ENCODE measurements around the gene DBR1. TPM values are rescaled to one million over a fixed set of nuclear protein-coding genes. Genes with fewer than 3 reads are reported as not detected.
A peak's percentile ranks its signal among the peaks of the same experiment; 100 is the strongest.

The DBR1 gene
- total and polyA plus RNA-seq, 2 of the 13 experiments (the other 11 are each of a cell fraction or from before 2014, with no cell fraction given) = 6.4 to 16.7 TPM

- TF ChIP-seq, protein P1, sequence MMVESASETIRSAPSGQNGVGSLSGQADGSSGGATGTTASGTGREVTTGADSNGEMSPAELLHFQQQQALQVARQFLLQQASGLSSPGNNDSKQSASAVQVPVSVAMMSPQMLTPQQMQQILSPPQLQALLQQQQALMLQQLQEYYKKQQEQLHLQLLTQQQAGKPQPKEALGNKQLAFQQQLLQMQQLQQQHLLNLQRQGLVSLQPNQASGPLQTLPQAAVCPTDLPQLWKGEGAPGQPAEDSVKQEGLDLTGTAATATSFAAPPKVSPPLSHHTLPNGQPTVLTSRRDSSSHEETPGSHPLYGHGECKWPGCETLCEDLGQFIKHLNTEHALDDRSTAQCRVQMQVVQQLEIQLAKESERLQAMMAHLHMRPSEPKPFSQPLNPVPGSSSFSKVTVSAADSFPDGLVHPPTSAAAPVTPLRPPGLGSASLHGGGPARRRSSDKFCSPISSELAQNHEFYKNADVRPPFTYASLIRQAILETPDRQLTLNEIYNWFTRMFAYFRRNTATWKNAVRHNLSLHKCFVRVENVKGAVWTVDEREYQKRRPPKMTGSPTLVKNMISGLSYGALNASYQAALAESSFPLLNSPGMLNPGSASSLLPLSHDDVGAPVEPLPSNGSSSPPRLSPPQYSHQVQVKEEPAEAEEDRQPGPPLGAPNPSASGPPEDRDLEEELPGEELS (CRISPR knock-in tag; IDR thresholded peaks at IDR 0.05) = 0 out of 2 replicates have a peak, but pooled peaks have one; percentile 6
- TF ChIP-seq HMGXB4 (CRISPR knock-in tag; IDR thresholded peaks at IDR 0.05; ENCODE audit: borderline replicate concordance in 1 of 2, low read depth in 1 of 2) = peak; percentile 51 to 73
- TF ChIP-seq, protein P2, sequence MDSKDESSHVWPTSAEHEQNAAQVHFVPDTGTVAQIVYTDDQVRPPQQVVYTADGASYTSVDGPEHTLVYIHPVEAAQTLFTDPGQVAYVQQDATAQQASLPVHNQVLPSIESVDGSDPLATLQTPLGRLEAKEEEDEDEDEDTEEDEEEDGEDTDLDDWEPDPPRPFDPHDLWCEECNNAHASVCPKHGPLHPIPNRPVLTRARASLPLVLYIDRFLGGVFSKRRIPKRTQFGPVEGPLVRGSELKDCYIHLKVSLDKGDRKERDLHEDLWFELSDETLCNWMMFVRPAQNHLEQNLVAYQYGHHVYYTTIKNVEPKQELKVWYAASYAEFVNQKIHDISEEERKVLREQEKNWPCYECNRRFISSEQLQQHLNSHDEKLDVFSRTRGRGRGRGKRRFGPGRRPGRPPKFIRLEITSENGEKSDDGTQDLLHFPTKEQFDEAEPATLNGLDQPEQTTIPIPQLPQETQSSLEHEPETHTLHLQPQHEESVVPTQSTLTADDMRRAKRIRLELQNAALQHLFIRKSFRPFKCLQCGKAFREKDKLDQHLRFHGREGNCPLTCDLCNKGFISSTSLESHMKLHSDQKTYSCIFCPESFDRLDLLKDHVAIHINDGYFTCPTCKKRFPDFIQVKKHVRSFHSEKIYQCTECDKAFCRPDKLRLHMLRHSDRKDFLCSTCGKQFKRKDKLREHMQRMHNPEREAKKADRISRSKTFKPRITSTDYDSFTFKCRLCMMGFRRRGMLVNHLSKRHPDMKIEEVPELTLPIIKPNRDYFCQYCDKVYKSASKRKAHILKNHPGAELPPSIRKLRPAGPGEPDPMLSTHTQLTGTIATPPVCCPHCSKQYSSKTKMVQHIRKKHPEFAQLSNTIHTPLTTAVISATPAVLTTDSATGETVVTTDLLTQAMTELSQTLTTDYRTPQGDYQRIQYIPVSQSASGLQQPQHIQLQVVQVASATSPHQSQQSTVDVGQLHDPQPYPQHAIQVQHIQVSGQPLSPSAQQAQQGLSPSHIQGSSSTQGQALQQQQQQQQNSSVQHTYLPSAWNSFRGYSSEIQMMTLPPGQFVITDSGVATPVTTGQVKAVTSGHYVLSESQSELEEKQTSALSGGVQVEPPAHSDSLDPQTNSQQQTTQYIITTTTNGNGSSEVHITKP (CRISPR knock-in tag; IDR thresholded peaks at IDR 0.05; ENCODE audit: low read depth) = peak; percentile 46; the same call in 1 of the 2 replicates
- TF ChIP-seq, protein P3, sequence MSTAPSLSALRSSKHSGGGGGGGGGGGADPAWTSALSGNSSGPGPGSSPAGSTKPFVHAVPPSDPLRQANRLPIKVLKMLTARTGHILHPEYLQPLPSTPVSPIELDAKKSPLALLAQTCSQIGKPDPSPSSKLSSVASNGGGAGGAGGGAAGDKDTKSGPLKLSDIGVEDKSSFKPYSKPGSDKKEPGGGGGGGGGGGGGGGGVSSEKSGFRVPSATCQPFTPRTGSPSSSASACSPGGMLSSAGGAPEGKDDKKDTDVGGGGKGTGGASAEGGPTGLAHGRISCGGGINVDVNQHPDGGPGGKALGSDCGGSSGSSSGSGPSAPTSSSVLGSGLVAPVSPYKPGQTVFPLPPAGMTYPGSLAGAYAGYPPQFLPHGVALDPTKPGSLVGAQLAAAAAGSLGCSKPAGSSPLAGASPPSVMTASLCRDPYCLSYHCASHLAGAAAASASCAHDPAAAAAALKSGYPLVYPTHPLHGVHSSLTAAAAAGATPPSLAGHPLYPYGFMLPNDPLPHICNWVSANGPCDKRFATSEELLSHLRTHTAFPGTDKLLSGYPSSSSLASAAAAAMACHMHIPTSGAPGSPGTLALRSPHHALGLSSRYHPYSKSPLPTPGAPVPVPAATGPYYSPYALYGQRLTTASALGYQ (CRISPR knock-in tag; IDR thresholded peaks at IDR 0.05) = no peak
- TF ChIP-seq ADNP (CRISPR knock-in tag; IDR thresholded peaks at IDR 0.05) = no peak
- no peak for TF ChIP-seq ZSCAN30 (CRISPR knock-in tag; IDR thresholded peaks at IDR 0.05)
- no peak for TF ChIP-seq ZSCAN5A (CRISPR knock-in tag; IDR thresholded peaks at IDR 0.05; ENCODE audit: borderline replicate concordance)
- peak; percentile 55; the same call in 1 of the 2 replicates for TF ChIP-seq ZMYM3 (CRISPR knock-in tag; IDR thresholded peaks at IDR 0.05)
- TF ChIP-seq, protein P4, sequence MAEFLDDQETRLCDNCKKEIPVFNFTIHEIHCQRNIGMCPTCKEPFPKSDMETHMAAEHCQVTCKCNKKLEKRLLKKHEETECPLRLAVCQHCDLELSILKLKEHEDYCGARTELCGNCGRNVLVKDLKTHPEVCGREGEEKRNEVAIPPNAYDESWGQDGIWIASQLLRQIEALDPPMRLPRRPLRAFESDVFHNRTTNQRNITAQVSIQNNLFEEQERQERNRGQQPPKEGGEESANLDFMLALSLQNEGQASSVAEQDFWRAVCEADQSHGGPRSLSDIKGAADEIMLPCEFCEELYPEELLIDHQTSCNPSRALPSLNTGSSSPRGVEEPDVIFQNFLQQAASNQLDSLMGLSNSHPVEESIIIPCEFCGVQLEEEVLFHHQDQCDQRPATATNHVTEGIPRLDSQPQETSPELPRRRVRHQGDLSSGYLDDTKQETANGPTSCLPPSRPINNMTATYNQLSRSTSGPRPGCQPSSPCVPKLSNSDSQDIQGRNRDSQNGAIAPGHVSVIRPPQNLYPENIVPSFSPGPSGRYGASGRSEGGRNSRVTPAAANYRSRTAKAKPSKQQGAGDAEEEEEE (CRISPR knock-in tag; IDR thresholded peaks at IDR 0.05; ENCODE audit: borderline replicate concordance) = no peak
- TF ChIP-seq ZNF556 (CRISPR knock-in tag; IDR thresholded peaks at IDR 0.05; ENCODE audit: borderline replicate concordance) = peak; percentile 86; the same call in 1 of the 2 replicates
- TF ChIP-seq, protein P5, sequence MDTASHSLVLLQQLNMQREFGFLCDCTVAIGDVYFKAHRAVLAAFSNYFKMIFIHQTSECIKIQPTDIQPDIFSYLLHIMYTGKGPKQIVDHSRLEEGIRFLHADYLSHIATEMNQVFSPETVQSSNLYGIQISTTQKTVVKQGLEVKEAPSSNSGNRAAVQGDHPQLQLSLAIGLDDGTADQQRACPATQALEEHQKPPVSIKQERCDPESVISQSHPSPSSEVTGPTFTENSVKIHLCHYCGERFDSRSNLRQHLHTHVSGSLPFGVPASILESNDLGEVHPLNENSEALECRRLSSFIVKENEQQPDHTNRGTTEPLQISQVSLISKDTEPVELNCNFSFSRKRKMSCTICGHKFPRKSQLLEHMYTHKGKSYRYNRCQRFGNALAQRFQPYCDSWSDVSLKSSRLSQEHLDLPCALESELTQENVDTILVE (CRISPR knock-in tag; IDR thresholded peaks at IDR 0.05) = peak; percentile 52; the same call in 1 of the 2 replicates
- TF ChIP-seq YY1 (IDR thresholded peaks at IDR 0.05; ENCODE audit: insufficient read depth, insufficient replicate concordance, low read depth, low read length) = peak; percentile 75
Measured at GRCh38 chr3:138174421-138175131, at the start of gene DBR1 (continued).
